ENCODE measurements around the gene MPPED1. TPM values are rescaled to one million over a fixed set of nuclear protein-coding genes. Genes with fewer than 3 reads are reported as not detected.

The MPPED1 gene
- polyA plus RNA-seq, 1 of the 3 experiments (the other 2 are of a cell fraction), result 0.03 TPM

GRCh38 chr22:43542681-43543521 is 131.1 kb downstream of the MPPED1 start:
- H3K27ac ChIP-seq (ENCODE audit: low read depth in 2 of 2, low read length in 1 of 2), result no peak overlapping the region
- H3K4me3 ChIP-seq (ENCODE audit: low read depth in 2 of 2, low read length in 1 of 2), result no peak overlapping the region
- H3K36me3 ChIP-seq (replicated peaks in 1 of 2; ENCODE audit: control insufficient read depth in 1 of 2, insufficient read depth in 2 of 2, low read length in 1 of 2), result no peaks in the 10 kb centered on the region
- POLR2A ChIA-PET, result no interaction called here
- 67% methylated on average over 1 of the region's 23 CpGs for WGBS (ENCODE audit: low lambda C conversion rate)
- H3K9me2 ChIP-seq, result no peaks in the 10 kb centered on the region
- H3K9me3 ChIP-seq, result no peaks in the 10 kb centered on the region
- no peak overlapping the region for H2AFZ ChIP-seq (ENCODE audit: low read depth)
- no peak for DNase-seq
- H4K20me1 ChIP-seq (ENCODE audit: insufficient read depth), result no peaks in the 10 kb centered on the region
- H3F3A ChIP-seq (replicated peaks; ENCODE audit: insufficient read depth), result no peaks in the 10 kb centered on the region
- CTCF ChIA-PET, result no interaction called here
- no peak overlapping the region for H3K4me2 ChIP-seq
- no peaks in the 10 kb centered on the region for H3K79me2 ChIP-seq (ENCODE audit: insufficient read depth)
- no peak overlapping the region for H3K9ac ChIP-seq
- H3K4me1 ChIP-seq (ENCODE audit: control insufficient read depth in 1 of 2, insufficient read depth in 2 of 2, low read depth in 1 of 2, low read length in 1 of 2), result peaks cover 0 to 2% of the 10 kb centered on the region in 2 experiments; a peak in 1 of 4 replicates
- no peaks in the 10 kb centered on the region for H3K27me3 ChIP-seq (ENCODE audit: insufficient read depth)
- TF ChIP-seq GATA2 (CRISPR knock-in tag; IDR thresholded peaks at IDR 0.05) (no peak), RFX5 (IDR thresholded peaks at IDR 0.05; ENCODE audit: low read length) (no peak), NFIC (IDR thresholded peaks at IDR 0.05; ENCODE audit: borderline replicate concordance) (no peak), RXRA (IDR thresholded peaks at IDR 0.05; ENCODE audit: borderline replicate concordance, low read depth) (no peak)

GRCh38 chr22:43543522-43544288 is 131.9 kb downstream of the MPPED1 start:
- H3K27me3 ChIP-seq (ENCODE audit: insufficient read depth), result no peaks in the 10 kb centered on the region
- no peak overlapping the region for H3K4me3 ChIP-seq (ENCODE audit: low read depth in 2 of 2, low read length in 1 of 2)
- no peak overlapping the region for H2AFZ ChIP-seq (ENCODE audit: low read depth)
- no peaks in the 10 kb centered on the region for H3K79me2 ChIP-seq (ENCODE audit: insufficient read depth)
- no peaks in the 10 kb centered on the region for H4K20me1 ChIP-seq (ENCODE audit: insufficient read depth)
- TF ChIP-seq CHD2 (IDR thresholded peaks at IDR 0.05; ENCODE audit: low read length, partially characterized antibody) (no peak), NRF1 (IDR thresholded peaks at IDR 0.05; ENCODE audit: low read depth, low read length) (no peak), NFIC (IDR thresholded peaks at IDR 0.05; ENCODE audit: borderline replicate concordance) (no peak), ELF1 (IDR thresholded peaks at IDR 0.05) (no peak), SIN3A (IDR thresholded peaks at IDR 0.05; ENCODE audit: borderline replicate concordance, low read depth, low read length) (no peak), SMC3 (IDR thresholded peaks at IDR 0.05; ENCODE audit: low read depth, low read length) (no peak), ZBTB33 (IDR thresholded peaks at IDR 0.05; ENCODE audit: borderline replicate concordance, low read depth) (no peak), TEAD4 (IDR thresholded peaks at IDR 0.05; ENCODE audit: borderline replicate concordance, insufficient read depth) (no peak), CTCF (IDR thresholded peaks at IDR 0.05) (no peak), EZH2phosphoT487 (IDR thresholded peaks at IDR 0.05; ENCODE audit: borderline replicate concordance, low read depth) (no peak), RCOR1 (IDR thresholded peaks at IDR 0.05; ENCODE audit: low read length) (no peak), MAX (IDR thresholded peaks at IDR 0.05; ENCODE audit: low read depth) (no peak), RAD21 (IDR thresholded peaks at IDR 0.05; ENCODE audit: low read length) (no peak), RXRA (IDR thresholded peaks at IDR 0.05; ENCODE audit: borderline replicate concordance, low read depth) (no peak), GABPA (IDR thresholded peaks at IDR 0.05; ENCODE audit: low read depth) (no peak), GATA2 (CRISPR knock-in tag; IDR thresholded peaks at IDR 0.05) (no peak), POLR2AphosphoS5 (IDR thresholded peaks at IDR 0.05; ENCODE audit: low read depth, low read length) (no peak)
- H3K27ac ChIP-seq (ENCODE audit: low read depth in 2 of 2, low read length in 1 of 2), result no peak overlapping the region
- H3K9ac ChIP-seq, result no peak overlapping the region
- H3K4me1 ChIP-seq (ENCODE audit: control insufficient read depth in 1 of 2, insufficient read depth in 2 of 2, low read depth in 1 of 2, low read length in 1 of 2), result peaks cover 0 to 2% of the 10 kb centered on the region in 2 experiments; a peak in 1 of 4 replicates
- H3K36me3 ChIP-seq (replicated peaks in 1 of 2; ENCODE audit: control insufficient read depth in 1 of 2, insufficient read depth in 2 of 2, low read length in 1 of 2), result no peaks in the 10 kb centered on the region
- CTCF ChIA-PET, result no interaction called here
- no peaks in the 10 kb centered on the region for H3F3A ChIP-seq (replicated peaks; ENCODE audit: insufficient read depth)
- POLR2A ChIA-PET, result no interaction called here
- no peaks in the 10 kb centered on the region for H3K9me3 ChIP-seq
- no peak for DNase-seq
- WGBS (ENCODE audit: low lambda C conversion rate), result 67% methylated on average over 2 of the region's 12 CpGs
- no peak overlapping the region for H3K4me2 ChIP-seq
- no peaks in the 10 kb centered on the region for H3K9me2 ChIP-seq
